Calu3 (cell line): ENCODE measurements around the gene SLC25A2. TPM values are rescaled to one million over a fixed set of nuclear protein-coding genes. Genes with fewer than 3 reads are reported as not detected.
"Not testable (repeated sequence)": the region's sequence is repeated elsewhere in the genome, so short reads cannot be mapped to it uniquely, and the experiment has no call there.

ENCODE experiments used
- BruUV-seq: library from RNA; stranded (reverse); fragments of 400-500 nt; replicated peaks from 2 replicates; lab custom pipeline; 2021; lab: Mats Ljungman, UMichigan
- CTCF ChIA-PET: fragments of 300-600 bp; sonication (Branson Sonifier 250); formaldehyde crosslinking; loops from one replicate; lab custom pipeline; 2022; ENCODE audit warnings: antibody characterized with exemption; lab: Charles Lee
- DNase-seq: peaks from one replicate; pipeline ENCODE4 v3.0.0; 2022
- H3K27ac Mint-ChIP-seq: one replicate; pipeline ENCODE4 v1.8.0; 2022; ENCODE audit warnings: mixed read lengths; ENCODE audit not compliant: unreplicated experiment
- H3K27me3 Mint-ChIP-seq: one replicate; pipeline ENCODE4 v1.8.0; 2022; ENCODE audit warnings: mixed read lengths; ENCODE audit not compliant: unreplicated experiment
- H3K36me3 Mint-ChIP-seq: one replicate; pipeline ENCODE4 v1.8.0; 2022; ENCODE audit warnings: mild to moderate bottlenecking, moderate library complexity, mixed read lengths; ENCODE audit not compliant: insufficient read depth, unreplicated experiment
- H3K4me1 Mint-ChIP-seq: one replicate; pipeline ENCODE4 v1.8.0; 2022; ENCODE audit warnings: mild to moderate bottlenecking, low read depth, mixed read lengths; ENCODE audit not compliant: unreplicated experiment
- H3K4me3 Mint-ChIP-seq: one replicate; pipeline ENCODE4 v1.8.0; 2022; ENCODE audit warnings: mild to moderate bottlenecking, low read depth, moderate library complexity, mixed read lengths; ENCODE audit not compliant: unreplicated experiment
- H3K9me3 Mint-ChIP-seq: one replicate; pipeline ENCODE4 v1.8.0; 2022; ENCODE audit warnings: low read depth, mixed read lengths; ENCODE audit not compliant: unreplicated experiment
- CTCF ChIP-seq: fragments of 200-600 bp; IDR thresholded peaks from one replicate; pipeline ENCODE4 v1.8.0; 2022; ENCODE audit warnings: antibody characterized with exemption; ENCODE audit not compliant: unreplicated experiment
- intact Hi-C: fragments of 100-400 bp; cut with micrococcal nuclease; formaldehyde crosslinking; loops from one replicate; pipeline ENCODE4 v1.10.0; 2022; ENCODE audit not compliant: unreplicated experiment
- total RNA-seq: library from RNA; stranded (reverse); gene quantifications from 2 replicates; pipeline ENCODE4 v1.2.3, GENCODE V29; 2022

SLC25A2 gene
- total RNA-seq, 1 experiment from 2014 or later: 0.26 TPM

- TF ChIP-seq CTCF: no peak
- H3K36me3 Mint-ChIP-seq: no peaks in the 10 kb centered on the region
- DNase-seq: no peak
- CTCF ChIA-PET: interaction anchor here (0.6 kb wide), 1 partner anchor 10 kb away, joined by 3 read pairs; no protein-coding TSS in a partner anchor
- H3K4me3 Mint-ChIP-seq: no peak within 1 kb of the TSS
- H3K4me1 Mint-ChIP-seq: no peaks in the 10 kb centered on the region
- intact Hi-C loops: no loop called here
- no peaks in the 10 kb centered on the region for H3K27me3 Mint-ChIP-seq
- no peak within 1 kb of the TSS for H3K27ac Mint-ChIP-seq
- peaks cover 23% of the 10 kb centered on the region for H3K9me3 Mint-ChIP-seq
- BruUV-seq: no TSS peak
Observed at GRCh38 chr5:141338538-141339306, 34.9 kb upstream of the SLC25A2 start, which contains the start of gene PCDHGA2. Gene PCDHGA2, plus strand, starts transcription at chr5:141338760.

GRCh38 chr5:141332571-141332970, 28.7 kb upstream of the SLC25A2 start:
- peaks cover 12% of the 10 kb centered on the region for H3K9me3 Mint-ChIP-seq
- H3K4me1 Mint-ChIP-seq, BruUV-seq, H3K27ac Mint-ChIP-seq, H3K36me3 Mint-ChIP-seq, H3K4me3 Mint-ChIP-seq, CTCF ChIA-PET, DNase-seq, H3K27me3 Mint-ChIP-seq, intact Hi-C loops: not testable (repeated sequence)

DNA sequence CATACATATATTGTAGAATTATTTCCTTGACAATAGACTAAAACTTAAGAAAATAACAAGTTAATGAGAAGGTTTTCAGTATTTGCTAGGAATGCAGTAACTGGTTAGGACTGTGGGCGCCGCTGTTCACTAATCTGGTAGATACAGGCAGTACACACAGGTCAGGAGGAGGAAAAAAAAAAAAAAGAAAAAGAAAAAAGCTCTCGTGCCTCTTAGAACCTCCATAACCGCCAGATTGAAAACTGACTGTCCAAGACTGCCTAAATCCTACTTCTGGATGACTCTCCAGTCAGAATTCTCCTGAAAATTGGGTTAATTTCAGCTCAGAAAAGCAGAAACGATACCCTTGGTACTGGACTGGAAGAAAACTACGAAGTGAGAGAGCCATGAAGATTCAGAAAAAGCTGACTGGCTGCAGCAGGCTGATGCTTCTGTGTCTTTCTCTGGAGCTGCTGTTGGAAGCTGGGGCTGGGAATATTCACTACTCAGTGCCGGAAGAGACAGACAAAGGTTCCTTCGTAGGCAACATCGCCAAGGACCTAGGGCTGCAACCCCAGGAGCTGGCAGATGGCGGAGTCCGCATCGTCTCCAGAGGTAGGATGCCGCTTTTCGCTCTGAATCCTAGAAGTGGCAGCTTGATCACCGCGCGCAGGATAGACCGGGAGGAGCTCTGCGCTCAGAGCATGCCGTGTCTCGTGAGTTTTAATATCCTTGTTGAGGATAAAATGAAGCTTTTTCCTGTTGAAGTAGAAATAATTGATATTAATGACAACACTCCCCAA, 26.6 kb upstream of the SLC25A2 start, which contains the start of gene PCDHGA1:
Gene PCDHGA1, plus strand, starts transcription at position 216 of the 782 bp plus-strand sequence.
- no peaks in the 10 kb centered on the region for H3K36me3 Mint-ChIP-seq
- no TSS peak for BruUV-seq
- H3K4me1 Mint-ChIP-seq: no peaks in the 10 kb centered on the region
- intact Hi-C loops: no loop called here
- H3K27ac Mint-ChIP-seq: no peak within 1 kb of the TSS
- CTCF ChIA-PET: interaction anchor here (0.9 to 1.8 kb wide), 2 partner anchors 10 to 234 kb away, joined by 3 to 5 read pairs; partner anchors contain the start of gene TAF7
- no peak for TF ChIP-seq CTCF
- no peaks in the 10 kb centered on the region for H3K27me3 Mint-ChIP-seq
- DNase-seq: no peak
- no peak within 1 kb of the TSS for H3K4me3 Mint-ChIP-seq
- peaks cover 8% of the 10 kb centered on the region for H3K9me3 Mint-ChIP-seq

DNA sequence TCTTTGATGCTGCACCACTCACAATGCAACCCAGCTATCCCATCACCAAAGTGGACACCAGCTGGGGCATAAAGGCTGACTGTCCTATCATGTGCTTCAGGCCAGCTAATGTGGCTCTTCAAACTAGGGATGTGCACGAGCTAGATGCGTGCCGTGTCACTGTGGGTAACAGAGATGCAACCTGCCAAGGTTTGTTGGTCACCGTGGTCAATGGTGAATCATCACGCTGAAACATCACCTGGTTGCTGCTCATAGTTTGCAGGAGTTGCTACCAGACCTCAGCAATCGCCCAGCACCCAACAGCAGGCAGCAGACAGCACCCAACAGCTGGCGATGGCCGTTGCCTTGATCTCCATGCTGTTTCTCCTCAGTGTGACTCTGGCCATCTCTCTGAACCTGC, 24.4 kb upstream of the SLC25A2 start:
- no TSS peak for BruUV-seq
- TF ChIP-seq CTCF: no peak
- intact Hi-C loops: no loop called here
- no peaks in the 10 kb centered on the region for H3K36me3 Mint-ChIP-seq
- CTCF ChIA-PET: interaction anchor here (0.9 kb wide), 1 partner anchor 10 kb away, joined by 3 read pairs; the partner anchor contains the start of gene PCDHGA2
- H3K9me3 Mint-ChIP-seq: peaks cover 8% of the 10 kb centered on the region
- no peaks in the 10 kb centered on the region for H3K4me1 Mint-ChIP-seq
- H3K4me3 Mint-ChIP-seq: no peak overlapping the region
- DNase-seq: no peak
- H3K27me3 Mint-ChIP-seq: no peaks in the 10 kb centered on the region
- H3K27ac Mint-ChIP-seq: no peak overlapping the region
